NOMO-1 (cell line): Measurements from ENCODE around the gene ATXN7.

Experiments
- DNase-seq, 2 experiments: peaks; one replicate each; lab custom pipeline; 2025; ENCODE audit not compliant: unreplicated experiment in 2 of 2; lab: John Stamatoyannopoulos, UW

ATXN7 gene

DNA sequence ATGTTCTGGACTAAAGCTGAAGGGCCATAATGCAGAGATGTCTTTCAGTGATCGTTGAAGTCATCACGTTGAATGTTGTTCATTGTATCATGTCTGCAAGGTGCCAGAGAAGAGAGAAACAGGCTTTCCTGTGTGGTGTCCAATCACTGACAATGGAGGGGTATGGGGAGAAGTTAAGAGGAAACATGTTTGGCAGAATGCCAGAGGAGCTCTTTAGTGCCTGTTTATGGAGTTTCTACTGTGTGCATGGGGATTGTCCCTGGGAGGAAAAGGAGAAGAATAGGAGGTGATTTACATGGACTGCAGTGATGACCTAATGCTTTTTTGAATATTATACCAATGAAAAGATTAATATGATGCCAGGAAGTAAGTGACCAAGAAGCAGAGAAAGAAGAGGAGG, 36.8 kb downstream of the ATXN7 start:
- no peak for DNase-seq

DNA sequence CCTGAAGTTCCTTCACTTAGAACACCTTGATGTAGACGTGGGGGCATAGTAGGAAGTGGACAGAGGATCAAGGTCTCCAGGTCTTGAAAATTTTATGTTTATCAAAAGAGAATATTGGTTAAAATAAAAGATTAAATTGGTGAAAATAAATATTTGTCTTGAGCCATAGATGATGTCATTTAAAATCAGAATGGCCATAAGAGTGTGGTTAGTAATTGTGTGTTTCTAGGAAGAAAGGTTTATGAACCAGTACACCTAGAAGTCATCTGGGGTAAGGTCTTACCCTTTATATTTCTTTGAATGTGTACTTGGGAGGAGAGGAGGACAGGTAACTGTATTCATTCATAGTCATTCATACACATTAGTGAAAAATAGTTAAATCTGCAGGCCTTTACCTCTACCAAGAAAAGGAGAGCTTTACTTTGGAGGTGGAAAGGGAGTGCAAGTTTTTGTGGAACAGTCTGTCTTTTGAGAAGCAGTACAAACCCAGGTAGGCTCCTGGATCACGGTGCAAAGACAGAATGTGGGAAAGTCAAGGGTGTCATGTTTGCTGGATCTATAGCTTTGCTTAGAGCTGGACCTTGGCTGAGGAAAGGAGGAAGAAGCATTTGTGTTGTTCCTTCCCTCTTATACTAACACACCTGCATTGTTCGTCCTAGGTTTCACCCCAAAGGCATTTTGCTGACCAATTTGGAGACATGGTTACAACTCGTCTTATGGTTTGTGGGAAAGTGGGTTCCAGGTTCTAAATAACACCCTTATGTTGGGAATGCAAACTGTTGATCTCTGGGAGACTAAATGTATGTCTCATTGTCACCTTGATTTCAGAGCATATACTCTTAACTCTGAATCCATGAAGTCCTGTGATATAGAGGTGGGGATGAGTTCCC, 42.3 kb downstream of the ATXN7 start:
- DNase-seq, result no peak

DNA sequence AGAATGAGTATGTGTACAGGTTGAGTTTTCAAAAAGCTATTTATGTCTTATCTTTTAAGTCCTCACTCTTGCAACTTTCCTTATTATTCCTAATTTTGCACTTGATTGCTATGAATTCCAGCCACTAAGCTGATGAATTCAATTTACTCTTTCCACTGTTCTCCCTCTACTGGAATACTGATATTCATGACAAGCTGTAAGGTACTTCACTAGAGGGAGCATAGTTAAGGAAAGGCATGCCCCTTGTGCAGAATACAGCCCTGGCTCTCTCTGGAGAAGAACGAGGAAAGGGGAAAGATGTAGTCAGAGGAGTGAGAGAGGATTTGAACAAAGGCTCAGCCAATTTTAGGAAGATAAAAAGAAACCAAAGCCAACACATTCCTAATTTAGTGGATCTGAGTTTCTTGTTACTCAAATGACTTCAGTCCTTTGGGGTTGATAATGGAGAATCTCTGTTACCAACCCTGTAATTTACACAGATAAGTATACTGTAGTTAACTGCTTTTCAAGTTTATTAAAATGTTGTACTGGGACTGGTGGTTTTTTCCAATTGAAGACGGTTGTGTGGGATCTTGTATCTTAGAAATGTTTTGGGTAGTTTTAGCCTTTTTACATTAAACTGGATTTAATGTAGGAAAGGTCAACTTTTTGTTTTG, 44.5 kb downstream of the ATXN7 start:
- DNase-seq, result no peak

DNA sequence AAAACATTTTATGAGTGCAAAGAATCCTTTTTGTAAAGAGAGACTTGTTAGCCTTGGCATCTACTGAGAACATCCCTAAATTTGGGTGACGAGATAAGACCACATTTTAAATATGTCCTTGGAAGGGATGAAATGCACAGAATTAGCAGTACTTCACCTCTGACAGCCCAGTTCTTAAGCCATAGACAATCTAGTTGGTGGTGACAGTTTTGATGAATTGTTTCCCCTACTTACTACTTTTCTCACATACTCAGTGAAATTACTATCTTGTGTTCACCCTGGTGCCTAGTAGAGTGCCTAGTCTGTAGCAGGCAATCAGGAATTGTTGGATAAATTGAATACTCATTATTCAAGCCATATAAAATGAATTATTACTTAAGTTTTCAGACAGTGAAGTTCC, 45.1 kb downstream of the ATXN7 start:
- DNase-seq, result no peak

DNA sequence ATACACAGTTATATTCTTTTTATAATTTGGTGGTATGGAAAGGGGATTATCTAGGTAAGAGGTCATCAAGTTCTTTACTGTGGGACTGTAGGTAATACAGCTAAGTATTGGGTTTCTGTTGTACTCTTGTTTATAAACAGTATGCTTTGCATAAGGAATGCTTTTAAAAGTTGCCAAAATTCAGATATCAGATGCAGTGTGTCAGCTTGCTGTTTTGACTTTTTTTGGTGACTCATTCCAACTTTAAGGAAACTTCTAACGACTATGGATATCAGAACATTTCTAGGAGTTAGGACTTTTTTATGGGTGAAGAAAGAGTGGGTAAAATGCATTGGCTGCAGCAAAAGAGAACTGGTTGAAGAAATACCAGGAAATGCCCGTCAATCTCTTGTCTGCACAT, 45.8 kb downstream of the ATXN7 start:
- DNase-seq, result no peak

DNA sequence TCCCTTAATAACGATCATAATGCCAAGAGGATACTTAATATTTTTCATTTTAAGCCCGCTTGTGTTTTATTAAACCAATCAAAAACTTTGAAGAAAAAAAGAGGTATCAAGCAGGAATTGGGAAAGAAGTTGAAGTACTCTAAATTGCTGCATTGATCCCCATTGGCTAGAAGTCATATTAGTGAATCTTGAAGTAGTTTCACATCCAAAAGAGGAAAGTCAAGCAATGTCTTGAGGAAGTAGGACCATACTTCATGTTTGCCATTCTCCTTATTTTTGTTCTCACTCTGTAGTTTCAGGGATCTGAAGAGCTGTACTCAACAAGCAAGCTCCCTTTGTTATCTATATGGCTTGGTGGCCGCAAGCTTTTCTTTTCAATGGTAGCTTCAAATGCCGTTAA, 46.3 kb downstream of the ATXN7 start:
- peak in 1 of 2 experiments; percentile 22 for DNase-seq

DNA sequence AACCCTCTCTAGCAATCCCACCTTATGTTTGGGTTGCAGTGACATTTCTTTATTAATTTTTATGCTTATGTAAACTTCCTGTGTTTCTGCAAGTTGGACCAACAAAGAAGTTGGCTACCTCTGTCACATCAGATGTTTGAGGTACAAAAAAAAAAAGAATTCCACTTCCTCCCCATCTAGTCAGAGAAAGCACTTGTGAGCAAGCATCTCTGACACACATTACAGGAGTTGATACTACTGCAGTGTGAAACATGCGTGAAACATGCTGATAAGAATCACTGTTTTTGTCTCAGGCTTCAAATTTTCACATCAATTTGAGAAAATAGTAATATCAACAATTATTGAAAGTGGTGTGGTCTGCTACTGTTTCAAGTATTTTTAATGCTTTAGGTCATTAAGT, 47.2 kb downstream of the ATXN7 start:
- no peak for DNase-seq

DNA sequence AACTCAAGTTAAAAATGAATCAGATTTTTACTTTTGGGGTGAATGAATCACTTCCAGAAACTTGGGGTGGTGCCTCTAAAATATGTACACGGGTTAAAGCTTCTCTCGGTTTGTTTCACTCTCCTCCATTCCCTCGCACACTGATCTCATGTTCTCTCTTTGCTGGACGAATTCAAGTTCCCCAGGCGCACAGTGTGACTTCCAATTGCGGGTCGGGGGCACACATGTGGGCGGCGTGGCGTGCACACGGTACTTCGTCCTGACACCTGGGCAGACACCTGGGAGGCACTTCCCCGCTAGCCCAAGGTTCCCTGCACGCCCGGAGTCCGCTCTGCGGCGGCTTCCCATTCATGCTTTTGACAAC, 47.8 kb downstream of the ATXN7 start:
- DNase-seq, result no peak

DNA sequence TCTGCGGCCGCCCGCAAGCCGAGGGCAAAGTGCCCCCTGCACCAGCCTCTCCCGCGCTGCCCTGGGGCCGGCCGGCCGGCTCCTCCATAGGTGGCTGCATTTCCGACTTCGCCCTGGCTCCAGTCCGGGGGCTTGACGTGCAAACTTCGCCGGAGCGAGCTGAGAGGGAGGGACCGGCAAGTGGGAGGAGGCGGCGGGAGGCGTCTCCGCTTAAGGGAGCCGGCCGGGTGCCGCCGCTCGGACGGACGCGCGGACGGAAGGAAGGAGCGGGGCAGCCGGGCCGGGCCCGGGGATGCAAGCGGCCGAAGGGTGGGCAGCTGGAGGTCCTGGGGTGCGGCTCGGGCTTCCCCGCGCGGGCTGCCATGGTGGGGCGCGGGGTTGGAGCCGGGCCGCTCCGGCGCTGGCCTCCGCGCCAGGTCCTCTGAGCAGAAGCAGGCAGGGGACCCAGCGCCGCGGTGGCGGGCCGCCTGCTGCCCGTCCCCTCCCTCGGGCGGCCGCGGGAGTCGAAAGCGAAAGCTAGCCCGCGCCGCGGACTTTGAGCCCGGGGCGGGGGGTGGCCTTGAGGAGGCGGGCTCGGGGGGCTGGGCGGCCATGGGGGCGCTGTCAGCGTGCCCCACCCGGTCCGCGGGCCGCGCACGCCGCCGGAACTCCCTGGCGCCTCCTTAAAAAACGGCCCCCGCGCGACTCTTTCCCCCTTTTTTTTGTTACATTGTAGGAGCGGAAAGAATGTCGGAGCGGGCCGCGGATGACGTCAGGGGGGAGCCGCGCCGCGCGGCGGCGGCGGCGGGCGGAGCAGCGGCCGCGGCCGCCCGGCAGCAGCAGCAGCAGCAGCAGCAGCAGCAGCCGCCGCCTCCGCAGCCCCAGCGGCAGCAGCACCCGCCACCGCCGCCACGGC, 48.5 kb downstream of the ATXN7 start, which contains the start of gene SCAANT1:
Gene SCAANT1, minus strand, starts transcription at position 511 of the 895 bp plus-strand sequence.
- peak; percentile 74 to 81 for DNase-seq

DNA sequence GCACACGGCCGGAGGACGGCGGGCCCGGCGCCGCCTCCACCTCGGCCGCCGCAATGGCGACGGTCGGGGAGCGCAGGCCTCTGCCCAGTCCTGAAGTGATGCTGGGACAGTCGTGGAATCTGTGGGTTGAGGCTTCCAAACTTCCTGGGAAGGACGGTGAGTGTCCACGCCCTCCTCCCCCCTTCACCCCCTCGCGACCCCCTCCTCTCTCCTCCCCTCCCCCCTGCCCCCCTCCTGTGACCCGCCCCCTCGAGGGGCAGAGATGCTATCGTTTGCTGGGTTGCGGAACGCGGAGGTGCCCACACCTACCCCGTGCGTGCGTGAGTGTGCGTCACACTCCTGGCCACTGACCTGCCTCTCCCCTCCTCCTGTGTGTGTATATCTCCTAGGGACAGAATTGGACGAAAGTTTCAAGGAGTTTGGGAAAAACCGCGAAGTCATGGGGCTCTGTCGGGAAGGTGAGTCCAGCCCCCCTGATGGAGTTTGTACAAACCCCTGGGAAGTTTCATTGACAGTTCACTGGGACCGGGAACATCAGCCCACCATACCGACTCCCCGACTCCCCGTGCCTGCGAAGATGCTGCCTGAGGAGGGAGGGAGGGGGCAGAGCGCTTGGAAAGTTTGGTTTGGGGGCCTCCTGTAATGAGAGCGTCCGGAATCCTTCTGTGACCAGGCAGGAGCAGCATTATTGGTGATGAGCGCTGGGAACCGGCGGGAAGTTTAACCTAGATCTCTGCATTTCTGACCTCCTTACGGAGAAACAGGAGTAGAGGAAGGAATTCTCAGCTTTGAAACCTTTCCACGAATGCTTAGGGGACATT, 49.3 kb downstream of the ATXN7 start:
- no peak for DNase-seq

DNA sequence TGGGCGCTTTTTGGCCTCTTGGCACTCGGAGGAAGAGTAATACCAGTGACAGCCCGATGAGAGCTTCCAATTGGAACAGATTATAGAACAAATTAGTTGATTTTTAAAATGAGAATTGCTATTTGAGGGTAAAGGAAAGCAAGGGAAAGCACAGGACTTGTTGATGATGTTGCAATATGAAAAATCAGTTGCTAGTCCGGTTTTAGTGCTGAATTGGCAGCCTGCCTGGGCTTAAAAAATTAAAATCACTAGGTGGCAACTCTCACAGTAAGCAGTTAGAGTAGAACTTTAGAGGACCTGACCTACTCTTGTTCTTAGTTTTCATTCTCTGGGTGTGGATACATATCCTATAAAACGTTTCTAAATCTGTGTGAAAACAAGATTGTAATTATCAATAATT, 50.6 kb downstream of the ATXN7 start:
- DNase-seq, result peak; percentile 2 to 5

DNA sequence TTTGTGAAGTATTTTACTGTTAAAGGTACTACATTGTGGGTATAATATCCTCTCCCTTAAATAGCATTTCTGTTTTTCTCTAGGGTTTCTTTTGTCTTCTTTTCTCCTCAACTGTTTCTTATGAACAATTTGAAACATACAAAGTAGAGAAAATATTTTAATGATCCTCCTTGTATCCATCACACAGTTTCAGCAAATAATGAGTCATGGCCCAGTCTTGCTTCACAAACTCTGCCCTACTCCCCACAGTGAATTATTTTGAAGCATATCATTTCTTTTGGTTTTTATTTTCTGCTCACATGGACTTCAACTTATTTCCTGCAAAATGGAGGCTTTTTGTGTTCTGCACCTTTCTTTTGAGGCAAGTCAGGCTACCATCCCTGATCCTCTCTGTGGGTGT, 54.7 kb downstream of the ATXN7 start:
- no peak for DNase-seq

DNA sequence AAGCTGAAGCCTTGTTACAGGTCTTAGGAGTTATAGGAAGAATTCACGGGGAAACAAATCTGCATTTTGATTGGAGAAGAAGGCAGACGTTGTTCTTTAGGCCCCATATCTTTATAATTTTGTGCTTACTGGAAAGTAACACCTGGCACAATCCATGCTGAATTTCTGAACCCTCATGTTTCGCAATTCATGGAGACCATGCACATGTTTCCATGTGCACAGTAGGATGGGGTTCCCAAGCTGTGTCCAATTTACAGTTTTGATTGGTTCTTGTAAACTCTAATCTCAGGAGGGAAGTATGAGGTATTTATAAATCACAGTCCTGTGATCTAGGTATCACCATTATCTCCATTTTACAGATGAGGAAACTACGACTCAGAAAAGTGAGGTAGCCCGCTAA, 56.3 kb downstream of the ATXN7 start:
- DNase-seq, result no peak

DNA sequence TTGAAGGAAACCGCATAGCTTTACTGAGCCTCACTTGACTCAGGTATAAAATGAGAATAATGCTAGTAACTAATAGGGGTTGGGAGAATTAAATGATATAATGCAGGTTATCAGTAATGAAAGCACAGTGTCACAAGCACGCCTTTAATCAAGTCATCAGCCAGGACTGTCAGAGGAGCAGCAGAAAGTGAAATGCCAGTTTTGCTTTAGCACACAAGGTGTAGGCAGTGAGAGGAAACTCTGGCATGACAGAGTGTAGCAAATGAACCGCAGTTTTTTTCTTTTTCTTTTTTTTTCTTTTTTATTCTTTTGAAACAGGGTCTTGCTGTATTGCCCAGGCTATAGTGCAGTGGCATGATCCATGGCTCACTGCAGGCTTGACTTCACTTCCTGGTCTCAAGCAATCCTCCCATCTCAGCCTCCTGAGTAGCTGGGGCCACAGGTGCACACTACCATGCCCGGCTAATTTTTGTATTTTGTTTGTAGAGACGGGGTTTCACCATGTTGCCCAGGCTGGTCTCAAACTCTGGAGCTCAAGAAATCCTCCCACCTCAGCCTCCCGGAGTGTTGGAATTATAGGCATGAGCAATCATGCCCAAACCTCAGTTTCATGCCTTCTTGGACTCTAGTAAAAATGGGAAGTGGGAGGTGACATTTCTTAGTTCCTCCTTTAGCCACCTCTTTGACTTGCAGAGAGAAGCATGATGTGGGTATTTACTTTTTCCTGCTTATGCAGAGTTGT, 58.2 kb downstream of the ATXN7 start:
- peak; percentile 73 to 85 for DNase-seq

DNA sequence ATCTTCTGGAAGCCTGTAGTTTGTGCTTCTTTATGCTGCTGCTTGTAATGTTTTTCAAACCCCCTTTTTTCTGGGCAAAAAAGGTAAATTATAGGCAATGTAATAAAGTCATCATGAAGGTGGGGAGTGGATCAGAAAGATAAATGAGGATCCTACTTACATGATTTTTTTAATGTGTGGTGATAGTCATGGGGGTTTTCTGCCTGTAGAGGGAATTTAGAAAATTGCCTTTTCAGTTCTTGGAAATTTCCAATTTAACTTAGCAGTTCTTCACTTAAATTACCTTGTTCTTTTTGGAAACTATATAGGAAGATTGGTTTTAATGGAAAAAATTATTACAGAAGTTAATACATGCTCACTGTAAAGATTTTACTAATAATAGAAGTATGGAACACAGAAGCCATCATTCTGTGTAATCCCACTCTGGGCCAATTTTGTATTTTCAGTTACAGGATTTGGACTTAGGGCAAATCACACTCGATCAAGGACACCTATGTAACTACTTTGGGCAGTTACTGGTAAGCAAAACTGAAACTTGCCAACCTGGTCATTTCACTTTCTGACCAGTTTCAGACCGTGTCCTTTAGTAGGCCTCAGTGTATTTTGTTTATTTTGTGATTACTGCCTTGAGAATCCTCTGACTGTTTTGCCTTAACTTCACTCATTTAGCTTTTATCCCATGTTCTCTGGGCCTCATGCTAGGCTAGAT, 59.0 kb downstream of the ATXN7 start:
- no peak for DNase-seq

DNA sequence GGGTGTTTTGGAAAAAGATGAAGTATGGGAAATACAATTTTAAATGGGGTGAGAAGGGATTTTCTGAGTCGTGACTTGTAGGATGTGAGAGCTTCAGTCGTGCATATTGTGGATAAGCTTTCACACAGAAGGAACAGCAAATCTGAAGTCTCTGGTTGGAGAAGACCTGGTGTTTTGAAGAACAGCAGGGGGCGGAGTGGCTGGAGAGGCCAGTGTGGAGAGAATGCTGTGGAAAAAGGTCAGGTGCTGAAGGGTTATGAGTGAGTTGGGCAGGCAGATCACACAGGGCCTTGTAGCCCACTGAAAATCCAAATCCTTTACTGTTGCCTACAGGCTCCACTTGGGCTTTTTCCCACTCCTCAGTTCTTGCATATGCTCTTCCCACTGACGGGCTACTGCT, 62.6 kb downstream of the ATXN7 start:
- DNase-seq, result no peak

DNA sequence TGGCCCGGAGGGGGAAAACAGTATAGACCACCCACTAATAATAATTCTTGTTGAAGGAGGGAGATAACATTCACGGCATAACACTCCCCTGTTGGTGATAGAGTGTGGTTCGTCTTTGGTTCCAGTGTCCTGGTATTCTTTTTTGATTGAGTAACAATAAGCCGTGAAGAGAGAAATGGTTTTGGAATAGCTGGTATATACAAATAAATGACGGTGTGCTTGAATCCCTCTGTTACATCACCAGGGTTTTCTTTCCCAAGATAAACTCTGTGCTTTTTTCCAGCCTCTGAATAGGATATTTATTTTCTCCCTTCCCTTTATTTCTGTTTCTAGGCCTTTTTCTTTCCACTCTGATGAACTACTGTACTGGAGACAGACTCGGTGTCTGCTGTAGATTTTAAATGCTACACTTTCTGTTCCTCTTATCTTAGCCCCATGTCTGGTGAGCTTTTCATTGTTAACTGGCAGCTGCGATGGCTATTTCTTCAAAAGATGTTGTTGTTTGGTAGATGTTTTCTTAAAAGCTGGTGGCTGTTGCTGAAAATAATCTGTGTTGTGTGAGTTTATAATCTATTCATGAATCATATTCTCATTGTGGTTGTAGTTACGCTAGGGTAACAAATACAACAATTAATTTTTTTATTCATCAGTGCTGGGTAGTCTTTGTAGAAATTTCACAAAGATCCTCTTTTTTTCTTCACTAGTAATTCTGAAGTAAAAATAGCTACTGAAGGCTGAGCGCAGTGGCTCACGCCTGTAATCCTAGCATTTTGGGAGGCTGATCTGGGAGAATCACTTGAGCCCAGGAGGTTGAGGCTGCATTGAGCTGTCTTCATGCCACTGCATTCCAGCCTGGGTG, 64.0 kb downstream of the ATXN7 start:
- peak; percentile 53 to 74 for DNase-seq

DNA sequence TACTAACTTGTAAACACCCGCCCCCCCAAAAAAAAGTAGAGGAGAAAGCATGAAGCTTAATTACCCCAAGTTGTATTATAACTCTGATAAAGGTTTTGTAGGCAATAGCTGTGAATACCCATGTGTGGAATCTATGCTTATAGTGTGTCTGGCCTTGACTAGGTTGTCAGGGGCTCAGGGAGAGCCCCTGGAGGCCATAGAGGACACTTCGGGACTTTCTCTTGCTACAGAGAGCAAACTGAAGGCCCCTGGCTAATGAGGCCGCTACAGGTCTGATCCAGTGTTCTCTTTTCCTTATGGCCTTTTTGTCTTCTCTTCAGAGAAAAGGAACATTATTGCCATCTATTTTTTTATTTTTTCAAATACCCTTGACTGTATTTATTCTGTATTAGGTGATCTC, 67.6 kb downstream of the ATXN7 start:
- DNase-seq, result no peak
